SU-DHL-6 (cell line): Measurements from ENCODE around the gene TIMM17A.

Experiments
- EZH2phosphoT487 ChIP-seq: fragments of 200-600 bp; sonication (generic), shearing (Covaris generic); conservative IDR thresholded peaks from 2 replicates; pipeline ENCODE4 v1.6.1; 2018; ENCODE audit warnings: mild to moderate bottlenecking, antibody characterized with exemption, low read length, moderate library complexity, mixed read lengths
- TF ChIP-seq, protein P1 (sequence below): fragments of 200-600 bp; sonication (generic); IDR thresholded peaks from one replicate; pipeline ENCODE4 v1.5.1; 2017; ENCODE audit warnings: antibody characterized with exemption, mild to moderate bottlenecking, low read length, moderate library complexity; ENCODE audit not compliant: insufficient read depth, poor library complexity, severe bottlenecking

DNA sequence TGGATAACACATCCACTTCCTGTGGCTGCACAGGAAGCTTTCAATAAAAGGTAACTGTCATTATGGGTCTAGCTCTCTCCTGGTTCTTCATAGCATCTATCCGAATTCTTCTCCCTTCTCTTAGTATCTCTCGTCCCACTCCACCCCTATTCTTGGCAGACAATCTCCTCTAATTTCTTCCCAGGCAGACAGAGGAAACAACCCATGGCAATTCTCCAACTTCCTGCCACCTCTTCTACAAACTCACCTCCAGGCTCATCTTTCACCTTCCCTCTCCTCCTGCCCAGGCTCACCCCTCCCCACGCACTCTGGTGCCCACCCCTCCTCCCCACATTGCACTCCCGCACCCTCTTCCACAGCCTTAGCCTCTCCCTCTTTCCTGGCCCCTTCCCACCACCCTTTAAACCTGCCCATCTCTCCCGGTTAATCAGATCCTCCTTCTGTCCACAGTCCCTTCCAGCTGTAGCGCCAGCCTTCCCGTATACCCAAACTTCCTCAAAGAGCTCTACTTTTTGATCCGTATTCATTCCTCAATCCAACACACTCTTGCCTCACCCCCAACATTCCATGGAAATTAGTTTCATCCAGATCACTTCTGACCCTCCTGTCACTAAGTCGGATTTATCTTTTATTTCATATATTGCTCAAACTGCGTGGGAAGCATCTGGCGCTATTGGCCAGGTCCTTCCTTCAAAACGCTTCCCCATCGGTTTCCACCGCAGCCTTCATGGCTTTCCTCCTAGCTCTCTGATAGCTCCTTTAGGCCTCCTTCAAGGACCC lies 40.7 kb upstream of the TIMM17A start:
- TF ChIP-seq, protein P1, sequence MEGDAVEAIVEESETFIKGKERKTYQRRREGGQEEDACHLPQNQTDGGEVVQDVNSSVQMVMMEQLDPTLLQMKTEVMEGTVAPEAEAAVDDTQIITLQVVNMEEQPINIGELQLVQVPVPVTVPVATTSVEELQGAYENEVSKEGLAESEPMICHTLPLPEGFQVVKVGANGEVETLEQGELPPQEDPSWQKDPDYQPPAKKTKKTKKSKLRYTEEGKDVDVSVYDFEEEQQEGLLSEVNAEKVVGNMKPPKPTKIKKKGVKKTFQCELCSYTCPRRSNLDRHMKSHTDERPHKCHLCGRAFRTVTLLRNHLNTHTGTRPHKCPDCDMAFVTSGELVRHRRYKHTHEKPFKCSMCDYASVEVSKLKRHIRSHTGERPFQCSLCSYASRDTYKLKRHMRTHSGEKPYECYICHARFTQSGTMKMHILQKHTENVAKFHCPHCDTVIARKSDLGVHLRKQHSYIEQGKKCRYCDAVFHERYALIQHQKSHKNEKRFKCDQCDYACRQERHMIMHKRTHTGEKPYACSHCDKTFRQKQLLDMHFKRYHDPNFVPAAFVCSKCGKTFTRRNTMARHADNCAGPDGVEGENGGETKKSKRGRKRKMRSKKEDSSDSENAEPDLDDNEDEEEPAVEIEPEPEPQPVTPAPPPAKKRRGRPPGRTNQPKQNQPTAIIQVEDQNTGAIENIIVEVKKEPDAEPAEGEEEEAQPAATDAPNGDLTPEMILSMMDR, result no peak
- no peak for TF ChIP-seq EZH2phosphoT487
